Suprapubic skin (tissue), 4 donors: ENCODE results near the gene S100B. TPM values are rescaled to one million over a fixed set of nuclear protein-coding genes. Genes with fewer than 3 reads are reported as not detected.

ENCODE experiments used
- DNase-seq, 2 donors: peaks; one replicate each; pipeline ENCODE4 v3.0.0-alpha.2; 2019; ENCODE audit warnings: low spot score in 2 of 2
- H3K27ac ChIP-seq: fragments of 200-600 bp; sonication (generic); one replicate; pipeline ENCODE4 v1.5.1; 2019
- H3K27me3 ChIP-seq: fragments of 200-600 bp; sonication (generic); one replicate; pipeline ENCODE4 v1.5.1; 2019
- H3K36me3 ChIP-seq: fragments of 200-600 bp; sonication (generic); one replicate; pipeline ENCODE4 v1.5.1; 2019
- H3K4me1 ChIP-seq: fragments of 200-600 bp; sonication (generic); one replicate; pipeline ENCODE4 v1.5.1; 2019
- H3K4me3 ChIP-seq: fragments of 200-600 bp; sonication (generic); one replicate; pipeline ENCODE4 v1.5.1; 2019; ENCODE audit warnings: mild to moderate bottlenecking
- H3K9me3 ChIP-seq: fragments of 200-600 bp; sonication (generic); one replicate; pipeline ENCODE4 v1.5.1; 2019
- CTCF ChIP-seq, 2 donors: fragments of 200-600 bp in 1 of 2; fragments of 450-650 bp in 1 of 2; sonication (generic) in 1 of 2; IDR thresholded peaks; one replicate each; pipeline ENCODE4 v1.5.1; 2016 to 2019; ENCODE audit warnings: antibody characterized with exemption in 2 of 2, mild to moderate bottlenecking in 1 of 2, moderate library complexity in 1 of 2
- EP300 ChIP-seq: sonication (generic); formaldehyde crosslinking; IDR thresholded peaks from one replicate; pipeline ENCODE4 v1.6.1; 2017; ENCODE audit warnings: antibody characterized with exemption
- POLR2A ChIP-seq, 2 donors: fragments of 450-650 bp; IDR thresholded peaks; one replicate each; pipeline ENCODE4 v1.6.1; 2017; ENCODE audit warnings: antibody characterized with exemption in 2 of 2, mild to moderate bottlenecking in 2 of 2, moderate library complexity in 2 of 2
- POLR2AphosphoS5 ChIP-seq, 3 donors: sonication (generic); formaldehyde crosslinking; IDR thresholded peaks; one replicate each; pipeline ENCODE4 v1.6.1; 2017; ENCODE audit warnings: antibody characterized with exemption in 3 of 3
- WGBS: methylation state at CpG from one replicate; pipeline ENCODE4 v1.1.5; 2018; 5-methylcytosine and 5-hydroxymethylcytosine counted together
- total RNA-seq, 4 donors: library from RNA; depleted of rRNA; stranded (reverse); fragments of >200 nt; gene quantifications; one replicate each; pipeline ENCODE4 v1.1.0, GENCODE V29; 2016

The S100B gene
- total RNA-seq, 4 donors from 2014 or later = 11.4 to 16.5 (median 14.2) TPM

- H3K36me3 ChIP-seq = peaks cover 40% of the 10 kb centered on the region
- WGBS = 97% methylated on average over 1 of the region's 1 CpG
- H3K9me3 ChIP-seq = no peaks in the 10 kb centered on the region
- no peak for DNase-seq
- no peak overlapping the region for H3K27ac ChIP-seq
- no peak overlapping the region for H3K4me3 ChIP-seq
- H3K27me3 ChIP-seq = no peaks in the 10 kb centered on the region
- no peaks in the 10 kb centered on the region for H3K4me1 ChIP-seq
- TF ChIP-seq EP300 (no peak), POLR2A (IDR thresholded peaks at IDR 0.05) (no peak), CTCF (IDR thresholded peaks at IDR 0.05) (no peak), POLR2AphosphoS5 (IDR thresholded peaks at IDR 0.05) (no peak)
Measured at GRCh38 chr21:46572850-46573249, 32.0 kb downstream of the S100B start.

GRCh38 chr21:46570631-46571030 lies 34.3 kb downstream of the S100B start:
- TF ChIP-seq CTCF (IDR thresholded peaks at IDR 0.05) (no peak), POLR2AphosphoS5 (IDR thresholded peaks at IDR 0.05) (no peak), EP300 (no peak), POLR2A (IDR thresholded peaks at IDR 0.05) (no peak)
- Histone ChIP-seq H3K27me3 (no peaks in the 10 kb centered on the region), H3K27ac (no peak overlapping the region), H3K9me3 (no peaks in the 10 kb centered on the region), H3K36me3 (peaks cover 62% of the 10 kb centered on the region), H3K4me1 (no peaks in the 10 kb centered on the region), H3K4me3 (no peak overlapping the region)
- DNase-seq = no peak

- 57% methylated on average over 2 of the region's 2 CpGs for WGBS
- Histone ChIP-seq H3K36me3 (peaks cover 68% of the 10 kb centered on the region), H3K9me3 (no peaks in the 10 kb centered on the region)
Measured at GRCh38 chr21:46570119-46570518, 34.8 kb downstream of the S100B start.

GRCh38 chr21:46569081-46569480 lies 35.8 kb downstream of the S100B start:
- Histone ChIP-seq H3K27ac (no peak overlapping the region), H3K4me3 (no peak overlapping the region), H3K9me3 (no peaks in the 10 kb centered on the region), H3K4me1 (no peaks in the 10 kb centered on the region), H3K36me3 (peaks cover 78% of the 10 kb centered on the region), H3K27me3 (no peaks in the 10 kb centered on the region)
- TF ChIP-seq CTCF (IDR thresholded peaks at IDR 0.05) (no peak), EP300 (no peak), POLR2A (IDR thresholded peaks at IDR 0.05) (no peak), POLR2AphosphoS5 (IDR thresholded peaks at IDR 0.05) (no peak)
- WGBS = 91% methylated on average over 1 of the region's 1 CpG
- no peak for DNase-seq

More at GRCh38 chr21:46570119-46570518, 34.8 kb downstream of the S100B start:
- H3K4me1 ChIP-seq = no peaks in the 10 kb centered on the region
- DNase-seq = no peak
- H3K4me3 ChIP-seq = no peak overlapping the region
- TF ChIP-seq EP300 (no peak), POLR2AphosphoS5 (IDR thresholded peaks at IDR 0.05) (no peak), CTCF (IDR thresholded peaks at IDR 0.05) (no peak), POLR2A (IDR thresholded peaks at IDR 0.05) (no peak)
- H3K27ac ChIP-seq = no peak overlapping the region
- H3K27me3 ChIP-seq = no peaks in the 10 kb centered on the region

- H3K4me1 ChIP-seq = no peaks in the 10 kb centered on the region
- TF ChIP-seq EP300 = no peak
- TF ChIP-seq CTCF (IDR thresholded peaks at IDR 0.05) = no peak
- no peak for TF ChIP-seq POLR2A (IDR thresholded peaks at IDR 0.05)
- no peak for TF ChIP-seq POLR2AphosphoS5 (IDR thresholded peaks at IDR 0.05)
- no peak overlapping the region for H3K4me3 ChIP-seq
- H3K27me3 ChIP-seq = no peaks in the 10 kb centered on the region
- no peak overlapping the region for H3K27ac ChIP-seq
- peaks cover 83% of the 10 kb centered on the region for H3K36me3 ChIP-seq
- 96% methylated on average over 4 of the region's 4 CpGs for WGBS
- no peak for DNase-seq
- no peaks in the 10 kb centered on the region for H3K9me3 ChIP-seq
Measured at GRCh38 chr21:46568562-46568961, 36.3 kb downstream of the S100B start.
